Inferior parietal cortex (tissue), 1 donor: Measurements from ENCODE around the gene CD209.

Source experiments
- DNase-seq: peaks from one replicate; pipeline ENCODE4 v3.0.0-alpha.2; 2016; ENCODE audit errors: extremely low spot score

Gene CD209

DNA sequence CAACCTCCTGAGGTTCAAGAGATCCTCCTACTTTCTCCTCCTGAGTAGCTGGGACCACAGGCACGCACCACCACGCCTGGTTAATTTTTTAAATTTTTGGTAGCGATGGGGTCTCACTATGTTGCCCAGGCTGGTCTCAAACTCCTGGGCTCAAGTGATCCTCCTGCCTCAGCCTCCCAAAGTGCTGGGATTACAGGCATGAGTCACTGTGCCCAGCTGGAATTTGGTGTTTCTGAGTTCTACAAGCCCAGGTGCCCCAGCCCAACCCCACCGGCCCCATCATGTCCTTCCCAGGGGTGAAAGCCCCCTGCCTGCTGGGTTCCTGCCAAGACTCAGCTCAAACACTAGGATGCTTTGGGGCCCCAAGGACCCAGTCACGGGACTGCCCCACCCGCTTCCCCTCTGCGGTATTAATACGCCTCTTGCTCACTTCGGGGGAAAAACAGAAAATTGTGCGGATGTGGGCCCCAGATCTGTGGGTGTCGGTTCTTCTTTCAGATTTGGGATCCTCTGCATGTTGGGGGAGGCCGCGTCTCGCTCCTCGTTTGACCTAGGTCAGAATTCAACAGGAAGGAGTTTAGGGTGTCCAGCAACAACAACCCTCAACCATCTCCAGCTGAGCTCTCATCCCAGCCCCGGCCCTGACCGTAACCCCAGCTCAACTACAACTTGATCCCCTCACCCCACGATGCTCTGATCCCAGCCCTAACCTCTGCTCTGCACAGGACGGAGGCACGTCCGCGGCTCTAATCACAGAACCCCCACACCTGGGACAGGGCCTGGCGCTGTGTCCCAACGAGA is 41.7 kb downstream of the CD209 start:
- DNase-seq = no peak

DNA sequence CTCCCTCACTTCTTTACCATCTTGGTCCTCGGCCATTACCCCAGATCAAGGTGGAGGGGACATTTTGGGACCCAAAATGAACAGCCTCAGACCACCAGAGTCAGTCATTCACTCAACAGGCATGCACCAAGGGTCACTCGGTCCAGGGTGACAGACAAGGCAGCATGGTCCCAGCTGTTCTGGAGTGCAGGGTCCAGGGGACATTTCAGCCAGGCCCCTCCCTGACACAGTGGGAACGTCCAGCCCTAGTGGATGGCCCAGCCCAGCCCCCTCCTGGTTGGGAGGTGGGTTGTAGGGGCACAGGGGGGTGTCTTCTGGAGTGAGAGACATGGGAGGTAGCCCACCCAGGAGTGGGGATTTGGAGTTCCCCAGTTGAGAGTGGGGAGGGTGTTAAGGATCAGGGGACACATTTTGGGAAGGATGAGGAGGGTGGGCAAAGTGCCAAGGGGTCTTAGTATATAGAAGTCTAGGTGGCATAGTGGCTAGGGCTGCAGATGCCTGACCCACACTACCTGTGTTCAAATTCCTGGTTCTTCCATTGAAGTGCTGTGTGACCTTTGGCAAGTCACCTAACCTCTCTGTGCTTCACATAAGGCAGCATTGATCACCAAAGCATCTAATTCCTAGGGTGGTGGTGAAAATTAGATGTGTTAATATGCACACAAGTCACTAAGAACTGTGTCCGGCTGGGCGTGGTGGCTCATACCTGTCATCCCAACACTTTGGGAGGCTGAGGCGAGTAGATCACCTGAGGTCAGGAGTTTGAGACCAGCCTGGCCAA is 42.9 kb downstream of the CD209 start:
- no peak for DNase-seq

DNA sequence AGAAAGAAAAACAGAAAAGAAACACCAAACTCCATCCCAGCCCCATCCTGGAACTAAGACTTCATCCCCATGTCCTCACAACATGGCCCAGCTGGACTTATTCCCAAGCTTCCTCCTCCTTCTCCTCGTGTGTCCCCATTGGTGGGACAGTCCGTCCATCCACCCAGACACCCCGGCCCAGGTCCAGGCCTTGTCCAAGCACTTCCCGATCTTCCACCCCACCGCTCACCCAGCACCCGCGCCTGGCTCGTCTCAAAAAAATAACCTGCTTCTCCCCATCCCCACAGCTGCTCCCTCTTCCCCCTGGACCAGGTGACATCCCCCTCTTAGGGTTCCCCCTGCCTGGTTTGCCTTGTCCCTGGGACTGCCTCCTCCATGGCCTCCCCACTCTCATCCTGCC is 44.0 kb downstream of the CD209 start:
- DNase-seq = no peak

DNA sequence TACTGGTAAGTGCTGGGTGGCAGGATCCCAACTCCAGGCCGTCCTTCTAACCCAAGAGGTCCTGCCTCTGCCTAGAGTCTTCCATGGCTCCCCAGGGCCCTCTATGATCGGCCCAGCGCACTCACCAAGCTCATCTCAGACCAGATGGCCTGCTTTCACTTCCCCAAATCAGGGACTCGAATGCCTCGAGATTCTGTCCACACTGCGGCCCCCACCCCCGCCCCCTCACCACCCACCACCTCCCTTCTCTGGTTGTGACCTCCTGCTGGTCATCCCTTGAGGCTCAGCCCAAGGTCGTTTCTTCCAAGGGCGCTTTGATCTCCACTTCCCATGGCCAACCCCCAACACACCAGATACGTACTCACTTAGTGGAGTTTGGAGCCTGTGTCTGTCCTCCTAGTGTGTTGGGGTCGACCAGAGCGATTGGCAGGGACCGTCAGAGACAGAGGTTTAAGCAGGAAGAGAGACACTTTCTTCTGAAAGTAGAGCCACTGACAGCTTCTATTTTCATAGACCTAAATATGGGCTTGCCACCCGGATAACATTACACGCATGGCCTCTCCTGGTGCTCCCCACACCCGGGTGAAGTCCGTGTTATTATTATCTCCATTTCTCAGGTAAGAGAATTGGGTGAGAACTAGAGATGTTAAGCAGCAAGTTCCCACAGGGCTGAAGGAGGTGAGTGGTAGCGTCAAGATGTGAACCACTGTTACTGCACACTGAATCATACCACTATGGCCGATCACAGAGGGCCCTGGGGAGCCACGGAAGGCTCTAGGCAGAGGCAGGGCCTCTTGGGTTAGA is 45.5 kb downstream of the CD209 start, which contains the start of gene FCER2:
Gene FCER2 (minus strand): TSS at position 478 of the 804 bp plus-strand sequence. CDS start 2,371 bp downstream, outside the sequence.
- no peak for DNase-seq

DNA sequence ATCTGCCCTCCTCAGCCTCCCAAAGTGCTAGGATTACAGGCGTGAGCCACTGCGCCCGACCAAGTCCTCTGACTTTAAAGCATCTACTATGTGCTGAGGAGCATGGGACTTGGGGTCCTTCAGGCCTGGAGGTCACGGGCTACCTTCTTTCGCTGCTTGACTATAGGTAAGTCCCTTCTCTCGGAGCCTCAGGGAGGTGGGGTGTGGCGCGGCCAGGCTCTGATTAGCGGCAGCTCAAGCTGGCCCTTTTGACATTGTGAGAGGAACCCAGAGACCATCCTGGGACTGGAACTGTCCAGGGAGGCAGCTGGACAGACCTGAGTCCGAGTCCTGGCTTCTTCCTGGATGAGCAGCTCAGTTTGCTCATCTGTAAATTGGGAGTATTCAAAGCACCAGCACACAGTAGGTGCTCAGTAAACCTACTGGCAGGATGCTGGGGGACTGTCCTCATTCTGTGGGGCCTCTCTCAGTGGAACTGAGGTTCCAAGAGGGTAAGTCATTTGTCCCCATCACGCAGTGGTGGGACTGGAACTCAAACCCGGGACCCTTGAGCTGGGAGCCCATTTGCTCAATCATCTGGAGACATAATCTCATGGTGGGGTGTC is 46.2 kb downstream of the CD209 start:
- no peak for DNase-seq

DNA sequence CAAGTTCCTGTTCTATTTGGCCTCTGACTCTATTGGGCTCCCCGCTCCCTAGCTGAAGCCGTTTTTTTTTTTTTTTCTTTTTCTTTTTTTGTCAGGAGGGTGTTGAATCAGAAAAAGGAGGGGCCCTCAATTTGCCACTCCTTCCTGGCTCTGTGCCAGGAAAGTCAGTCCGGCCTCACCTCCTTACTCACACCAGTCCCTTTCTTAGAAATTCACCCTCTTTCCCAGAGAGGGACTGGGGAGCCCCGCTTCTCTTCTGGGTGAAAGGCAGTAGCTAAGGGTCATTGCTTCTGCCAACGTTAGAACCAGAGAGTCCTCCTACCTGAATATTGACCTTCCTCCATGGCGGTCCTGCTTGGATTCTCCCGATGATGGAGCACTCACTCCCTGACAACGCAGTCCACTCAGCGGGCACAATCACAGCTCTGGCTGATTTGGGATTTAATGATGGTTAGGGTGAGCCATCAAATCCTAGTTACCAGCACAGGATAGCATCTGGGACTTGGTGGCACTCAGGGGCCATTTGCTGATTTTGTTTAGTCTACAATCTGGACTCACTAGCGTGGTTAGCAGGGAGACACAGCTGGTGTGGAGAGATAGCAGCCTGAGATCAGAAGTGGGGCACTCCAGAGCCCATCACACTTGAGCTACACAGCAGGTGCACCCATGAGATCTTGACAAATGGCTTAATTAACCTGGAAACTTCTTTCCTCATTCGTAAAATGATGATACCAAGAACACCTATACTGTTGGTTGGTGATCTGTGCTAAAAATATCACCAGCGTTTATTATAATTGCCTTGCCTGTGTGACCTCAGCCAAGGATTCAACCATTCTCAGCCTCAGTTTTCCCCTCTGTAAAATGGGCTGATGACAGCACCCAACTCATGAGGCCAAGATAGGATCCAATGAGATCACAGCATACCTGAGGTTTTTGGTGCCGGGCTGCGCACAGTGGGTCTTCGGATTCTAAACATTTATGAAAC is 47.6 kb downstream of the CD209 start:
- DNase-seq = no peak

DNA sequence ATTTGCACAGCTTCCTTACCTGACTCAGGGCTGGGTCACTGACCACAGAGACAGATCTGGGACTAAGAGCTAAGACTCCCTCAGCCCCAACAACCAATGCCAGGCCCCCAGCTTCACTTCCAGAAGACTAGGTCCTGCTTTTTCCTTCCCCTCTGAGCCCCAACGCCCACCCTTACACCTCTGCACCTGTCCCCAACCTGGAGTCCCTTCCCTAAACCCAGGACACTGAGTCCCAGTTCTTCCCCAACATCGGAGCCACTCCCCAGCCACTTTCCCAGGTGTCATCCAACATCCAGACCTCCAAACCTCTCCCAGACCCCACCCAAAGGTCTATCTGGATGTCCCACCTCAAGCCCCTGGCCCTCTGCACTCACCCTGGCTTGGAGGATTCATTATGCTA is 48.3 kb downstream of the CD209 start:
- no peak for DNase-seq

DNA sequence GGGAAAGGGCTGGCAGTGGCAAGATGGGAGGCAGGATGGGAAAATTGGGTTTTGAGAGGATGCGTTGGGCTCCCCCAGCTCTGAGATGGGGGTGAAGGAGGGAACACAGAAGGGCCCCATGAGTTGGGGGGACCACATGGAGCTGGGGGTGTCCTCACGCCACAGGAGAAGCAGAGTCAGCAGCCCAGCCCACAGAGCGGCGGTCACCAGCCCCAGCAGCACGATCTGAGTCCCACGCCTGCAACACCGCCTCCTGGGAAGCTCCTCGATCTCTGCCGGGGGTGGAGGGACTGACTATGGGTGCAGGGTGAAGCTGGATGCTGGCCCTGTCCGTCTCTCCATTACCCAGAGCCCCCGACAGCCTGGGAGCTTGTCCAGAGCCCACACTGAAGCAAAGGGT is 48.8 kb downstream of the CD209 start:
- no peak for DNase-seq

DNA sequence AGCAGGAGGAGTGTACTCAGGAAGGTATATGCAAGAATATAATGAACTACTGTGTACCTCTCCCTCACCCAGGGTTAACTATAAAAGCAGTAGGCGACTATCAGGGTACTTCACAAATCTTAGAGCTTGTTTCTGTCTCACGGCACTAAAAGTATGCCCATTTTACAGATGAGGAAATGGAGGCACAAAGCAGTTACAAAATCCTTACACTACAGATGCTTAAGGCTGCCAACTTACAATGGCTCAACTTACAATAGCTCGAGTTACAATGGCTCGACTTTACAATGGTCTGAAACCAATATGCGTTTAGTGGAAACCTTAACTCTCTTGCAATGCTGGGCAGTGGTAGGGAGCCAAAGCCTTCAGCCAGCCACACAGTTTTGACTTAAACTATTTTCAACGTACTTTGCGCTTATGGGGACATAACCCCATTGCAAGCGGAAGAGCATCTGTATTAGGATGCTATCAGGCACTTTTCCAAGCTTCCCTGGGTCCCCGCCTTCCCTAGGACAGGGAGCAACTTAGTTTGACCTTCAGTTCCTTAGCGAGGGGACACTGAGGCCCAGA is 49.5 kb downstream of the CD209 start:
- DNase-seq = no peak

DNA sequence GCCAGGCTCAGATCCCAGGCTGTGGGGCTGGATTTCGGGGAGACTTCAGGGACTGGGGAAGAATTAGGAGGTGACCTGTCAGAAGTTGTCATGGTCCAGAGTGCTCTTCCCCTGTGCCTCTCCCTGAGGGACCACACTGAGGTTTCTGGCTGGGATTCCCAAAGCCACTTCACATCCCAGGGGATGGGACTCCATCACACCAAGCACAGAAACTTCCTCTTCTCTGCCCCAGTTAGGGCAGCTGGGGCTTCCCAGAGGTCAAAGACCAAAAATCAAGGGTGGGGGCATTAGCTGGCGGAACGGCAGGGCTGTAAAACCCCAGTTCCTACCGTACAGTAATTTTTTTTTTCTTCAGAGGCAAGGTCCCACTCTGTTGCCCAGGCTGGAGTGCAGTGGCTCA is 52.8 kb downstream of the CD209 start:
- no peak for DNase-seq

DNA sequence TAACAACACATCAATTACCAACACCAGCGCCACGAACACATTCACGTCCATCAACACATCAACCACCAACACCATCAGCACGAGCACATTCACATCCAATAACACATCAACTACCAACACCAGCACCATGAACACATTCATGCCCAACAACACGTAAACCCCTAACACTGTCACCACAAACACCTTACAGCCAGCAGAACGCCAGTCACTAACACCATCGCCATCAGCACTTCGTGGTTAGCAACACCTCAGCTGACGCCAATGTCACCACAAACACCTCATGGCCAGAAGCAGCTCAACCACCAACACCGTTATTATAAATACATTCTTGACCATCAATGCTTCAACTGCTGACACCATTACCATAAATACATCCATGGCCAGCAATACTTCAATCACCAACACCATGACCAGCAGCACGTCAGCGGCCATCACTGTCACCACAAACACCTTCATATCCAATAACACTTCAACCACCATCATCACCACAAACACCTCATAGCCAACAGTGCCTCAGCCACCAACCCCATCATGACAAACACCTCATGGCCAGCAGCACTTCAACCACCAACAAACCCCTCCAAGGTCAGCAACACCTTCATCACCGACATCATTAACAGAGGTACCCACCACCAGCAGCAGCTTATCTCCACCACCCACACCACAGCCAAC is 54.8 kb downstream of the CD209 start:
- DNase-seq = no peak

DNA sequence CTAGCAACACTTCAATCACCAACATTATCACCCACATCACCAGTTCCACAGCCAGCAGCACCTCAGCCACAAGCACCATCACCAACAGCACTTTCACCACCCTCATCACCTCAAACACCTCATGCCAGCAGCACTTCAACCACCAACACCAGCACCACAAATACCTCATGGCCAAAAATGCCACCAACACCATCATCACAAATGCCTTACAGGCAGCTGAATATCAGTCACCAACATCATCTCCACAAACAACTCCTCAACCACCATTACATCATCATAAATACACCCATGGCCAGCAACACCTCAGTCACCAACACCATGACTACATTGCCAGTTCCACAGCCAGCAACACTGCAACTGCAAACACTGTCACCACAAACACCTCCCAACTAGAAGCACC is 55.8 kb downstream of the CD209 start:
- DNase-seq = no peak

DNA sequence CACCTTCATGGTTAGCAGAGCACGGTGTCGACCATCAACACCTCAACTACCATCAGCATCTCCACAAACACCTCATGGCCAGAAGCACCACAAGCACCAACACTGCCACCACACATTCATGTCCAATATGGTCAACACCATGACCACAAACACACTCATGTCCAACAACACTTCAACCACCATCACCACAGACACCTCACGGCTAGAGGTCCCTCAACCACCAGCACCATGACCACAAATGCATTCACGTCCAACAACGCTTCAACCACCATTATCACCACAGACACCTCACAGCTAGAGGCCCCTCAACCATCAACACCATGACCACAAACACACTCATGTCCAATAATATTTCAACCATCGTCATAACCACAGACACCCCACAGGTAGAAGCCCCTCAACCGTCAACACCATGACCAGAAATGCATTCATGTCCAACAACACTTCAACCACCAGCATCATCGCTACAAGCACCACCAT is 56.5 kb downstream of the CD209 start:
- DNase-seq = no peak
